Activated CD8-positive, alpha-beta memory T cell treated with anti-CD3 and anti-CD28 coated beads, Interleukin-2, amount 50 U/mL, for 4 hours (primary cell): Measurements from ENCODE around the gene PTMS.
"Not testable (repeated sequence)": the region's sequence is repeated elsewhere in the genome, so short reads cannot be mapped to it uniquely, and the experiment has no call there.

Source experiments
- DNase-seq: peaks from one replicate; pipeline ENCODE4 v3.0.0-alpha.2; 2020

PTMS gene, protein sequence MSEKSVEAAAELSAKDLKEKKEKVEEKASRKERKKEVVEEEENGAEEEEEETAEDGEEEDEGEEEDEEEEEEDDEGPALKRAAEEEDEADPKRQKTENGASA

DNA sequence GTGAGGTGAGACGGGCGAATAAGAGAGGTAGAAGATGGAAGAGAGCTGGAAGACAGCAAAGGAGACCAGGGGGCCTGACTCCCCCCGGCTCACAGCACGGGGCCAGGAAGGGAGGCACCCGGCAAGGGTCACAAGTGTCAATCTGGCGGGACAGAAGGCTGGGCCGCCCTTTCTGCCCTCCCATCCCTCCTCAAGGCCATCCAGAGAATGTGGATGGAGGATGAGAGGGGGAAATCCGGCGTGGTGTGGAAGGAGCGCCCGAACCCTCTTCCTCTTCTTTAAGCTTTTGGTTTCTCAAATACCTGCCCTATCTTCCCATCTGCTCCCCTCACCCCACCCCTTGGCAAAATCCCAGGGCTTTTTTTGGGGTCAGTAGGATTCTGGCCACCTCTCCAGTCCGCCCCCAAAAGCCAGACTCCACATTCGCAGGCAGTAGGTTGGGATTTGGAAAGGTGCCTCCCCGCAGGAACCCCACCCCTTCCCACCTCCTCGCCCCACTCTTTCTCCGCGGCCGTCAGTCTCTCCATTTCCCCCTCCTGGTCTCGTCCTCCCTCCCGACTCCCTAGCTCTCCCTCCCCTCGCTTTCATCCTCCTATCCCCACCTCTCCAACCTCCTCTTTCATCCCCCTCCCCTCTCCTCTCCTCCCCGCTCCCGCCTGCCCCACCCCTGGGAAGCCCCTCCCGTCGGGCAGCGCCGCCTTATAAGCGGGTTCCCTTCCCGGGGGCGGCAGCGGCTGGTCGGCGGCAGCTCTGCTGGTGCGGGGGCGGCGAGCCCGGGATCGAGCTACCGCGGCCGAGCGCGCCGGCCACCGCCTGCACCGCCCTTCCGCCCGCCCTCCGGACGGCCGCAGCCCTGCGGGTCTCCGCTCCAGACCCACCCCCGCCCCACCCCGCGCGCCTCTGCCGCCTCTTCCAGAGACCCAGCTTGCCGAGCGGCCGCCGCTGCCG, at the start of gene PTMS:
Gene PTMS (plus strand): TSS at position 730 of the 948 bp plus-strand sequence. CDS start 343 bp downstream, outside the sequence.
- DNase-seq: no peak

DNA sequence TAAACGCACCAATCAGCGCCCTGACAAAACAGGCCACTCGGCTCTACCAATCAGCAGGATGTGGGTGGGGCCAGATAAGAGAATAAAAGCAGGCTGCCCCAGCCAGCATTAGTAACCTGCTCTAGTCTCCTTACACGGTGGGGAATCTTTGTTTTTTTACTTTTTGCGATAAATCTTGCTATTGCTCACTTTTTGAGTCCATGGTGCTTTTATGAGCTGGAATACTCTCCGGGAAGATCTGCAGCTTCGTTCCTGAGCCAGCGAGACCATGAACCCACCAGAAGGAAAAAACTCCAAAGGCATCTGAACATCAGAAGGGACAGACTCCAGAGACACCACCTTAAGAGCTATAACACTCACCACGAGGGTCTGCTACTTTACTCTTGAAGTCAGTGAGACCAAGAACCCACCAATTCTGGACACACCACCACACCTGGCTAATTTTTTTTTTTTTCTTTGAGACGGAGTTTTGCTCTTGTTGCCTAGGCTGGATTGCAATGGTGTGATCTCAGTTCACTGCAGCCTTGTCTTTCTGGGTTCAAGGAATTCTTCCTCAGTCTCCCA, 49.2 kb upstream of the PTMS start:
- no peak for DNase-seq

DNA sequence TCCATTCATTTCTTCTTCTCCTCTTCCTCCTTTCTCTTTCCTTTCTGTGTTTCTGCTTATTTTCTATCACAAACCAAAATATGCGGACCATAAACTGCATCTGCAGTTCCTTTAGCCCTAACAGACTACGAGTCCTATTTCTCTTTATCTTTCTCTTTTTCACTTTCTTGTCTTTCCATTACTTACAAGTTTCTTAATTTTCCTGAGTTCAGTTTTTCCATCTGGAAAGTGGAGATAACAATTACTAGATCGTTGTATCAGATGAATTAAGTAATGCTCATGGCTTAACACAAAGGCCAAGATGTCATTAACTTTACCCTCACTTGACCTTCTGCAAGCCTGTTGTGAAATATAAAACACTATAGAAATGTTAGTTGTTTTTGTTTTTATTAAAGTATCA, 43.3 kb upstream of the PTMS start:
- DNase-seq: no peak

DNA sequence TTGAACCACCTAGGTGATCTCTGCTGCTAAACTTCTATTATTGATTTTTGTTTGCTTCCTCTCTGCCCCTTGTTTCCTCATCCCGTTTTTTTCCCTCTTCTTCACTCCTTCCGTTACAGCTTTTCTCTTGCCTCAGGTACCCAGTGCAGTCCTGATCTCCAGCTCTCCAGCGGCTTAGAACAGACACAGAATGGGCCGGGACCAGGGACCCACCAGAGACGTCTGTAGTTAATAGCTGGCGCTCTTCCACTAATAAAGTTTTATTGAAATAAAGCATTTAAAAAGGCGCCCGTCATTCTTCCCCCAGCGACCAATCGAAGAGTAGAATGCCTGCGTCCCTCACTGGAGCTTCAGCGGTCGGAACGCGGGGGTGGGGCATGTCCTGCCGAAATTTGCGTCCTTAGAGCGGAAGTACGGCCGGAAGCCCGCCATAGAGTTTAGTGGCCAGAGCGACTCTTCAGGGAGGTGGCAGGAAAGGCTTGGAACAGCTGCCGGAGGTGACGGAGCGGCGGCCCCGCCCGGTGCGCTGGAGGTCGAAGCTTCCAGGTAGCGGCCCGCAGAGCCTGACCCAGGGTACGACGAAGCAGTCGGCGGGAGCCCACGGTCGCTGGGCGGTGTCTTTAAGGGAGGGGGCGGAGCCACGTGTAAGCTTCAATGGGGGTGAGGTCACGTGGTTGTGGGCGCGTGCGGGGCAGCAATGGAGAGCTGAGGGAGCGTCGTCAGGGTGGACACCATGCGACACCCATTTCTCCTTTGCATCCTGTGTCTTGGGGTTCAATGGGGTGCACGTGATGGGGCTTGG, 42.4 kb upstream of the PTMS start, which contains the start of gene COPS7A:
Gene COPS7A (plus strand): TSS at position 440 of the 802 bp plus-strand sequence. CDS start 611 bp downstream, outside the sequence.
- peak; percentile 91 for DNase-seq

DNA sequence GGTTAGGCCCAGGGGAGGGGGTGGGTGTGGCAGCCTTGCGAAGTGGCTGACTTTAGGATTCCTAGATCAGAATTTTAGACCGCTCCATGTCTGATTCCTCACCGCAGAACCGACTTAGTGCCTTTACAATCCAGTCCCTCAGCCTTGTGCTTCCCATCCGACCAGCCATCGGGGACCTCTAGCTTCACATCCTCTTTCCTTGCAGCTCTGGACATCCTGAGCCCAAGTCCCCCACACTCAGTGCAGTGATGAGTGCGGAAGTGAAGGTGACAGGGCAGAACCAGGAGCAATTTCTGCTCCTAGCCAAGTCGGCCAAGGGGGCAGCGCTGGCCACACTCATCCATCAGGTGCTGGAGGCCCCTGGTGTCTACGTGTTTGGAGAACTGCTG, 41.8 kb upstream of the PTMS start:
- DNase-seq: no peak

DNA sequence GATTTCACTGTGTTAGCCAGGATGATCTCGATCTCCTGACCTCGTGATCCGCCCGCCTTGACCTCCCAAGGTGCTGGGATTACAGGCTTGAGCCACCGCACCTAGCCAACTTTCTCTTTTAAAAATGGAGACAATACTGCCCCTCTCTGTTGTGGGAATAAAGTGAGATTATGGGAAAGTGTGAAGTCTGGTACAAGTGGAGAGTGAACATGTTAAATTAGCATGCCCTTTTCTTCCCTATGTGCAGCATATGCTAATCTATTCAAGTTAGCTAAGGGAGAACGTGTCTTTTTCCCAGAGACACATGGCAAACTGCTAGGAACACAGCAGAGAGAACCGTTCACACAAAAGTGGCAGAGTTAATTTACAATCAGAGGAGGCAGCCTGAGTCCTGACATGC, 40.8 kb upstream of the PTMS start:
- DNase-seq: no peak

DNA sequence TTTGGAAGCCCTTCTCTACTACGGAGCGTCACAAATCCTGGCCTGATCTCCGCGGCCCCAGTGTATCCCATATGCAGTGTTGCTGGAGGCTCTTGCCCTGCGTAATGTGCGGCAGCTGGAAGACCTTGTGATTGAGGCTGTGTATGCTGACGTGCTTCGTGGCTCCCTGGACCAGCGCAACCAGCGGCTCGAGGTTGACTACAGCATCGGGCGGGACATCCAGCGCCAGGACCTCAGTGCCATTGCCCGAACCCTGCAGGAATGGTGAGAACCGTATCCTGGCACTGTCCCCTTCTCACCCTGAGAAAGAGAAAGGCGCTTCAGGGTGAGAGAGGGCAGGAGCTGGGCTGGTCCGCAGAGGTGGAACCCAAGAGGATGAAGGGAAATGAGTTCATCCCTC, 37.0 kb upstream of the PTMS start:
- DNase-seq: no peak

DNA sequence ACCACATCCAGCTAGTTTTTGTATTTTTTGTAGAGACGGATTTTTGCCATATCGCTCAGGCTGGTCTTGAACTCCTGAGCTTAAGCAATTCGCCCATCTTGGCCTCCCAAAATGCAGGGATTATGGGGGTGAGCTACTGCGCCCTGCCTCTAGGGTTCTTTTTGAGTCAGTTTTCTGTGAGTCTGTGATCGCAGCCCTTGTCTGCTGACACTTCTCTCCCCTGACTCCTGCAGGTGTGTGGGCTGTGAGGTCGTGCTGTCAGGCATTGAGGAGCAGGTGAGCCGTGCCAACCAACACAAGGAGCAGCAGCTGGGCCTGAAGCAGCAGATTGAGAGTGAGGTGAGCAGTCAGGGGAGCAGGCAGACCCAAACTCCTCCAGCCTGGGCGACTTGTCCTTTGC, 36.0 kb upstream of the PTMS start:
- no peak for DNase-seq

DNA sequence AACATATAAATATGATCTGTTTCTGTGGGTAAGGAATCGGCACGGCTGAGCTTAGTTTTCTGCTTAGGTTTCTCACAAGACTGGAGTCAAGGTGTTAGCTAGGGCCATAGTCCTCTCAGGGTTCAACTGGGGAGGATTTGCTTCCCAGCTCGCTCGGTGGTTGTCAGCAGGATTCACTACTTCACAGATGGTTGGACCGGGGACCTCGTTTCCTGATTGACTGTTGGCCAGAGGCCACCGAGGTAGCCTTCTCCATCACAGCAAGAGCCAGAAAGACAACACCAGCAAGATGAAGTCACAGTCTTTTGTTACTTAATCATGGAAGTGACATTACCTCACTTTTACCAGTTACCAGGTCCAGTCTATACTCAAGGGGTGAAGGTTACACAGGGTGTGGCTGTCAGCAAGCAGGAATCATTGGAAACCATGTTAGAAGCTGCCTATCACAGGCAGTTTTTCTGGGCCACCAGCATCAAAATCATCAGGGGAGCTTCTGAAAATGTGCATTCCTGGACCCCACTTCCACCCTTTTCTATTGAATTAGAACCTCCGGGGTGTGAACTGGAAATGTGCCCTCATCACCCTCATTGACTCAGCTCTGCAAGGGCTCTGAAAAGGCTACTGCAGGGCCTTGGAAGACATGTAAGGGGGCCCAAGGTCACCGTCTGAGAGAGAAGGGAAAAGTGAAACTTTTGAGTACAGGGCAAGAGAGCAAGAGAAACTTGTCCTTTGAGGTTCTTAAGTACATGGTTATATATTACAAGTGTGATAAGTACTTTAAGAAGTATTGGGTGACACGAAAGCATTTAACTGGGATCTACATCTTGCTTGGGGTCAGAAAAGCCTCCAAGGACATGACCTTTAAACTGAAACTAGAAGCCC, 31.4 kb upstream of the PTMS start:
- no peak for DNase-seq

DNA sequence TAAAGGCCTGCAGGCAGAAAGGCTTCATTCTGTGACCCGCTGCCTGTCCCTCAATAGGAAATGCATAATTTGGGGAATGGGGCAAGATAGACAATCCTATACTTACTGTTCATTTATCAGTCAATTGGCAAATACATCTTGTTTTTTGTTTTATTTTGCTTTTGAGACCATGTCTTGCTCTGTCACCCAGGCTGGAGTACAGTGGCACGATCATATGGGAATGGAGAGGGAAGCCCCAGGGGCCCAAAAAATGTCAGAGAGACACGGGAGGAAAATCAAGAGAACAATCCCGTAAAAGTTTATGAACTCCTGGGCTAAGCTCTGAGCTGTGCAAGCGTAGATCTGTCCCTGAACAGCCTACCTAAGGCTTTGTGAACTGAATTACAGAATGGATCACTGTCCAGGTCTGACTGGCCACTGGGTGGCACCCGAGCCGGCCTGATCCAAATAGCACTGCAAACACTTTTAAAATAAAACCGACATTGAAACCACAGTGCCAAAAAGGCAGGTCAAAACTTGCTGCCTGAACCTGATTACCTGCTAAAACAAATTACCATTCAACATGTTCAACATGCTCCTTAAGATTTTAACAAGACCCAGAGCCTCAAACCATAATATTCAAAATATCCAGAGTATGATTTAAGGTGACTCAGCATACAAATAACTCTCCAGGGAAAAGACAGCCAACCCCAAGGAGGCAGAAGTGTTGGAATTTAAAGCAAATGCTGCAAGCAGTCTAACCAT, 30.5 kb upstream of the PTMS start:
- DNase-seq: peak; percentile 33

DNA sequence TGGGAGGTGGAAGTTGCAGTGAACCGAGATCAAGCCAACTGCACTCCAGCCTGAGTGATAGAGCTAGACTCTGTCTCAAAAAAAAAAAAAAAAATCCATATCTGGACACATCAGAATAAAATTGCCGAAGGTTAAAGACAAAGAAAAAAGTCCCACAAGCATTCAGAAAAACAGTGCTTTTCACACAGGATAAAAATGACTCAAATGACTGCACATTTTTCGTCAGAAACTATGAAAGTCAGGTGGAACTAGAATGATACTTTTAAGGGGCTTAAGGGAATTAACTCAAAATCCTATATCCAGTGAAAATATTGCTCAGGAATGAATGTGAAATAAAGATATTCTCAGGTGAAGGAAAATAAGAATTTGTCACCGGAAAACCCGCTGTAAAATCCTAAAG, 29.4 kb upstream of the PTMS start:
- no peak for DNase-seq

DNA sequence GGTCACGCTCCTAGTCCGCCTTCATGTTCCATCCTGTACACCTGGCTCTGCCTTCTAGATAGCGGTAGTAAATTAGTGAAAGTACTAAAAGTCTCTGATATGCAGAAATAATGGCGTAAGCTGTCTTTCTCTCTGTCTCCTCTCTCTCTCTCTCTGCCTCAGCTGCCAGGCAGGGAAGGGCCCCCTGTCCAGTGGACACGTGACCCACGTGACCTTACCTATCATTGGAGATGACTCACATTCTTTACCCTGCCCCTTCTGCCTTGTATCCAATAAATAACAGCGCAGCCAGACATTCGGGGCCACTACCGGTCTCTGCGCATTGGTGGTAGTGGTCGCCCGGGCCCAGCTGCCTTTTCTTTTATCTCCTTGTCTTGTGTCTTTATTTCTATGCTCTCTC, 24.1 kb upstream of the PTMS start:
- DNase-seq: not testable (repeated sequence)

DNA sequence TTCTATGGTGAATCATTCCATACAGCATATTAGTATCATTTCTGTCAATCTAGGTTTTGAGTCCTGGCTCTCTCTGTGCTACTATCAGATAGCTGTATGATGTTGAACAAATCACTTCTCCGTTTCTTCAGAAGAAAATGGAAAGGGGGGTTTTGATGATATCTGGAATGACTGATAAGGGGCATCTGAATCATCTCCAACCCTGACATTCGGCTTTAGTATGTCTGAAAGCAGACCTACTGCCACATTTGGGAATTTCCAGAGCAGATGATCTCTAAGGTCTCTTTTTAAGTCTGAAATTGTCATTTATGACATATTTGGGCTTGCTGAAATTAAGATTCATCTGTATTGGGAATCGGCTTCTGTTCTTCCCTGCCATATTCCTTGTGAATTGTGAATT, 23.3 kb upstream of the PTMS start:
- DNase-seq: no peak

DNA sequence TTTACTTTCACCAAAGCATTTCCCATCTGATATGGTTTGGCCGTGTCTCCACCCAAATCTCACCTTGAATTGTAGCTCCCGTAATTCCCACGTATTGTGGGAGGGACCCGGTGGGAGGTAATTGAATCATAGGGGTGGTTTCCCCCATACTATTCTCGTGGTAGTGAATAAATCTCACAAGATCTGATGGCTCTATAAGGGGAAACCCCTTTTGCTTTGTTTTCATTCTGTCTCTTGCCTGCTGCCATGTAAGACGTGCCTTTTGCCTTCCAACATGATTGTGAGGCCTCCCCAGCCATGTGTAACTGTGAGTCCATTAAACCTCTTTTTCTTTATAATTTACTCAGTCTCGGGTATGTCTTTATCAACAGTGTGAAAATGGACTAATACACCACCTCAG, 22.9 kb upstream of the PTMS start:
- DNase-seq: not testable (repeated sequence)

DNA sequence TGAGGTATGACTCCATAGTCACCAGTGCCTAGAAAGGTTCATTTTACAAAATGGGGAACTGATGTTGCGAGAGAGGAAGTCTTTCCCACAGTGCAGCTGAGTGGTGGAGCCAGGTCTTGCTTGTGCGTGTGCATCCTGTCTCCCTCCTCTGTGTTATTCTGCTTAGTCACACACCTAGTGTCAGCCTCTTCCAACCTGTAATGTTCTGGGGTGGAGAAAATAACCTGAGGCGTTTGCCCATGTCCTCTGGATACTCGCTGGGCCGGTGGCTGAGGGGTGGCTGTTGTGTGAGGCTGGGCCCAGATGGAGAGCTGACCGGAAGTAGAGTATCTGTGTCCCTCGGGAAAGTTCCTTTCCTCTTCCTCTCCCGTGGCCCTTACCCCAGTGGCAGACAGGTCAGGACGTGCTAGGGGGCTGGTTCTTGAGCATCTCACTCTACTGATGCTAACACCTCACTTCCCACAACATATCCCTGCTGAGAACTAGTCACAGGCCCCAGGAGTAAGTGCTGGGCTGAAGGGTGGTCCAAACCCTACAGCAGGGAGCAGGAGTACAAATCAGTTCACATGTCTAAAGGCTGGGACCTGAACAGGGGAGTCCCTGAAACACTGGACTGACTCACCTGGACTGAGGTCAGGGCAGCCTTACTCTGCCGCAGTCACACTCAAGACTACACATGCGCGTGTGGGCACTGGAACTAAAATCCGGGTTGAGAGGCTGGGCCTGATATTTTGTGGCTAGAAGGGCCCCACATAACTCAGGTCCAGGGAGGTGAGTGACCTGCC, 20.2 kb upstream of the PTMS start:
- no peak for DNase-seq

DNA sequence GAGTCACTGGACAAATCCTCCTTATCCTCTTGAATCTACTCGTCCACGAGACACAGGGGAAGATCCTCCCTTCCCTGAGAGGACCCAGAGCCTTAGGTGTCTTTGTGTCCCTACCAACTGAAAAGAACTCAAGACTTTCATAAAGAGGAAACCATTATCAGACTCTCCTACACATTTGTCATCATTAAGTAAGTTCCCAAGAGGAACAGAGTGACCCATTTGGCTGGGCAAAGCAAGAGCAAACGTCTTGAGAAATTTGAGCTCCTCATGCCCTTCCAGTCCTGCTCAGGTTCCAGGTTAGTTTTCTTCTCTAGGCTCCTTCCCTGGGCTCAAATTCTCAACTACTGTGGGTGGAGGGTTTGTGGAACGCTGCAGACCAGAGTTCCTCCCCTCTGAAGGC, 18.9 kb upstream of the PTMS start:
- no peak for DNase-seq

DNA sequence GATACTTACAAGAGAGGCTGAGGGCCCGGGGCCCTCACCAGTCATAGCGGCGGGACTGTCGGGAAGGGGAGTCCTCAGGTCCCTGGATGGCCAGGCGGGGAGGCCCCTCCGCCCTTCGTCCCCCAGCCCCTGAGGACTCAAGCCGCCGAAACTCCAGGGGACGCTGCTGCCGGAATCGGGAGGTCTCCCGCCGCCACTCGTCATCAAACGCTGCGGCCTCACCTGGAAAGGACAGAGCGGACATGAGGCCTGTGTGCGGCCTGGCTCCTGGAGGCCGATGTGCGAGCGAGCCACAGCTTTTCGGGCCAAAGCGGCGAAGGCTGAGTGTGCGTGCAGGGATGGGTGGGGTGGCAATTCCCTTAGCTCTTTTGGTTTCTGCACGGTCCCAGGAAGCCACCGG, 17.4 kb upstream of the PTMS start:
- no peak for DNase-seq

DNA sequence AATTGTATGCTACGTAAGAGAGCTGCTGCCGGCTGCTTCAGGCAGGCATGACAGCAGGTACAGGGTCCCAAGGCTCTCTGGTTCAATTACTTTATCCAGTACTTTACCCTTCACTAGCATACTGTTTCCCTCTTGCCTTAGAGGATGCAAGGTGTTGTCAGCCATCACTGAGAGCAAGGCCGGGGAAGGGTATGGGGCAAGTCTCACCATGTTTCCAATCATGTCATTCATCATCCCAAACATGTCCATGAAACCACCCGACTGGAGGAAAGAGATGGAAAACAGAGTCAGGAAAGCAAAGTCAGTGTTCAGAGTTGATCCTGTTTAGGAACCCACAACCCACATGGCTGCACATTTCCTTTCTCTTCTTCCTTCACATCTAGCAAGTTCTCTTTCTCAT, 15.7 kb upstream of the PTMS start:
- DNase-seq: no peak

DNA sequence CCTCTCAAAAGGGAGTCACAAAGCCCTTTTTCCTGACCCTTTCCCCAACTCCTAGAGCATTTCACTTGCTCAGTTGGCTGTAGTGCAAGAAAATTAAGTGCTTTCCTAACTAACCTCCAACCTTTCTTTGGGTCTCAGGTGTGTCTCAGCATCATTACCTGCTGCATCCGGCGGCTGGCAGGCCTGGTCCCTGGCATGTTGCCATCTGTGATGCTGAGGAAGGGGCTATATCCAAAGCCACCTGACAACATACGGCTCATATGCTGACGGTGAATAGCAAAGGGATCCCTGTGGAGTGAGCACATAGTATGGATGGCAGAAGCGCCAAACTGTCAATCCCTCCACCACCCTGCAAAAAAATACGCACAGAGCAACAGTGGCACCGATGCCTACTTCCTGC, 14.4 kb upstream of the PTMS start:
- no peak for DNase-seq

DNA sequence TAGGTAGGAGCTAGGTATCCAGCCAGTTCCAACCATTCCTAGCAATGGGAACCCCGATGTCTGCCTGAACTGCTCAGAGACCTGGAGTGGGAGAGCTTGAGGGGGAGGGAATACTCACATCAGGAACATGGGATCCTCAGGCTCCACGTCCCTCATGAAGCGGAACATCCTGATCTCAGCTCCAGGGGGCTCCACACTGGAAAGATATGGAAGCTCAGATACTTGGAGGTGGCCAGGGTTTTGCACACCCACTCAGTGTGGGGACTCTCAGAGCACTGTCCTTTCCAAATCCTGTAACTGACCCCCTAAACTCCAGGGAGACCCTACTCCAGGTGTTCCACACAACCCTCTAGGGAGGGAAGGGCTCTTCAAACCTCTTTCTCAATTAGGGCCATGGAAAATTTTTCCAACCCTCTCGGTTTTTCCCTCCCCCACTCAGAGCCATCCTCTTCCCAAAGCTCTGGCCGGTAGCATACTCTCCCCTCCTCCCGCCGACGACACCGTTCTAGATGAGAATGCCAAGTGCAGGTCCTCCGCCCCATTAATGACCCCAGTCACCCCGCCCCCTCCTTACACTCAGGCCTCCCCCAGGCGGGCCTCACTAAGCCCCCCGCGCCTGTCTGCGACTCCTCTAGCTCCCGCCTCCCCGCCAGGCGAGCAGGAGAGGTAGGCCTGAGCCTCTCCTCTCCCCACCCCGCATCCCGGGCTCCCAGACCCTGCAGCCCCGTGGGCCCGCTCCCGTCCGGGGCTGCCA, 13.8 kb upstream of the PTMS start:
- DNase-seq: peak; percentile 38
